NCI-H146 (cell line): ENCODE measurements around the gene SORCS2.
"Not testable (repeated sequence)": the region's sequence is repeated elsewhere in the genome, so short reads cannot be mapped to it uniquely, and the experiment has no call there.

Experiments used
- DNase-seq: peaks from one replicate; lab custom pipeline; 2025; lab: John Stamatoyannopoulos, UW

Gene SORCS2

GRCh38 chr4:7450775-7451433, 258.6 kb downstream of the SORCS2 start:
- no peak for DNase-seq

- no peak for DNase-seq
These were observed 259.1 kb downstream of the SORCS2 start for GRCh38 chr4:7451434-7451789.

GRCh38 chr4:7451800-7452199, 259.5 kb downstream of the SORCS2 start:
- no peak for DNase-seq

GRCh38 chr4:7452802-7453201, 260.5 kb downstream of the SORCS2 start:
- DNase-seq = not testable (repeated sequence)

GRCh38 chr4:7457201-7458065, 265.1 kb downstream of the SORCS2 start:
- no peak for DNase-seq

- DNase-seq = no peak
These were observed 265.7 kb downstream of the SORCS2 start for GRCh38 chr4:7458066-7458425.

GRCh38 chr4:7458477-7458876, 266.1 kb downstream of the SORCS2 start:
- no peak for DNase-seq

GRCh38 chr4:7459471-7459870, 267.1 kb downstream of the SORCS2 start:
- DNase-seq = no peak

GRCh38 chr4:7460566-7460965, 268.2 kb downstream of the SORCS2 start:
- DNase-seq = no peak

- DNase-seq = no peak
These were observed 268.9 kb downstream of the SORCS2 start for GRCh38 chr4:7461230-7461629.

- DNase-seq = peak; percentile 6
These were observed 270.2 kb downstream of the SORCS2 start for GRCh38 chr4:7462509-7462971.

- DNase-seq = no peak
These were observed 271.4 kb downstream of the SORCS2 start for GRCh38 chr4:7463566-7464258.

- no peak for DNase-seq
These were observed 271.9 kb downstream of the SORCS2 start for GRCh38 chr4:7464259-7464655.

GRCh38 chr4:7465017-7465416, 272.7 kb downstream of the SORCS2 start:
- DNase-seq = no peak

GRCh38 chr4:7466215-7466614, 273.9 kb downstream of the SORCS2 start:
- DNase-seq = no peak

GRCh38 chr4:7466904-7467303, 274.6 kb downstream of the SORCS2 start:
- no peak for DNase-seq

GRCh38 chr4:7467471-7467870, 275.1 kb downstream of the SORCS2 start:
- DNase-seq = no peak

GRCh38 chr4:7469023-7469422, 276.7 kb downstream of the SORCS2 start:
- no peak for DNase-seq

- no peak for DNase-seq
These were observed 277.8 kb downstream of the SORCS2 start for GRCh38 chr4:7470111-7470510.

- no peak for DNase-seq
These were observed 278.3 kb downstream of the SORCS2 start for GRCh38 chr4:7470522-7471128.

GRCh38 chr4:7472442-7473013, 280.2 kb downstream of the SORCS2 start:
- DNase-seq = peak; percentile 6

- no peak for DNase-seq
These were observed 280.7 kb downstream of the SORCS2 start for GRCh38 chr4:7473081-7473480.
